HG02759 (cell line): ENCODE data around the gene RGS7BP.

Experiments
- ATAC-seq: cut with Tn5 transposase; IDR thresholded peaks from one replicate; pipeline ENCODE4 v1.9.1; 2021; ENCODE audit warnings: mild to moderate bottlenecking, moderate library complexity; ENCODE audit not compliant: unreplicated experiment

RGS7BP gene

DNA sequence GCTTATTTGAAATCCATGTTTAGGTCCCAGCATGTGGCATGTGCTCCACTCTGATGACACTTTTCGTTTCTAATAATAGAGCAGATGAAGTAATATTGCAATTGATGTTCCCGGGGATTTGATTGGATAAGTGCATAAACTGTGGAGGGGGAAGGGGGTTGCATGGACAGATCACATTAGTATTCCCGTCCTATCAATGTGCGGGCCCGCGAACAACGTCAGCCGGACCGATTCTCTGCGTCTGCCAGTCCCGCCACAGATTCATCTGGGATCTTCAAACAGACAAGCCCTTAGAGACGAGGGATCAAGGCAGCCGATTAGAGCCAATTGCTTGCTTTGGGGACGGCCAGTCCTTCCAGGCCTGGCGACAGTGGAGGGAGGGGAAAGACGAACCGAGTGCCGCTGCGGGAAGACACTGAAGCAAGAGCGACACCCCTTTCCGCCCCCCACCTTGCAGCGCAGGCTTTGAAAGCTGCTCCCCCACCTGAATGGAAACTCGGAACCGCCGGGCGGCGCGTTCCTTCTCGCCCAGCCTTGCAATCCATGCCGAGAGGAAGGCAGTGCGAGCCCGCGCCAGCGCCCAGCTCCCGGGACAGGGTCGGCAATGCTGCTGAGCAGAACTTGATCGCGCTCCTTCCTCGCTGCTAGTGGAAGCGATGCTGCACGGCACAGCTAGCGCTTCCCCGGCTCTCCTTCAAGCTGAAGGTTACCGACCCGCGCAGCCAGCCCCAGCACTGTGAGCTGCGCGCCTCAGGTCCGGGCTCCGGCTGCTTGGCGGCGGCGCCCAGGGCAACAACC is at the start of gene RGS7BP:
RGS7BP (plus strand) TSS at position 247 of the 798 bp plus-strand sequence. CDS start 610 bp downstream, outside the sequence.
- ATAC-seq = peak; percentile 55

DNA sequence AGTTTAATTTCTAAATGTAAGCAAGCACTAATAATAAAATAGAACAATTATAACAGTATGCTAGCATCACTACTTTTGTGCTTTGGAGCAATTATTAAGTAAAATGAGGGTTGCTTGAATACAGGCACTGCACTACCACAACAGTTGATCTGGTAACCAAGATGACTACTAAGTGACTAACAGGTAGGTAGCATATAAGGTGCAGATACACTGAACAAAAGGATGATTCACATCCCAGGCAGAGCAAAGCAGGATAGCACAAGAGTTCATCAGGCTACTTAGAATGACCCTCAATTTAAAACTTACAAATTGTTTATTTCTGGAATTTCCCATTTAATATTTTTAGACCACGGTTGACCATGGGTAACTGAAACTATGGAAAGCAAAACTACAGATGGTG is 48.0 kb upstream of the RGS7BP start:
- no peak for ATAC-seq

DNA sequence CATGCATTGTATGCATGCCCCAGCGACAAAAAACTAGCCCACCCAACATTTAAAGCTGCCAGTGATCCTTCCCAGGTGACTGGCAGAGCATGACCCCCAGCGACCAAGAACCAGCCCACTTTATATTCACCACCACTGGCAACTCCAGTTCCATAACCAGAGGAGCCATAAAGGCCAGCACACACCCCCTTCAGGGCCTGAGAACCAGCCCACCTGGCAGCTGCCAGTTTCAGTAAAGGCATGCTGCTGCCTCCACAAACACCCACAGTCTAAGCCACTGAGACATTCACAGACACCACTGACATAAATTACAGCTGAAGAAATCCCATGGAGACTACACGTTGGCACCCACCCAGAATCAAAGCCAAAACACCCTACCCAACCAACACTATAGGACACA is 46.9 kb upstream of the RGS7BP start:
- ATAC-seq = no peak

DNA sequence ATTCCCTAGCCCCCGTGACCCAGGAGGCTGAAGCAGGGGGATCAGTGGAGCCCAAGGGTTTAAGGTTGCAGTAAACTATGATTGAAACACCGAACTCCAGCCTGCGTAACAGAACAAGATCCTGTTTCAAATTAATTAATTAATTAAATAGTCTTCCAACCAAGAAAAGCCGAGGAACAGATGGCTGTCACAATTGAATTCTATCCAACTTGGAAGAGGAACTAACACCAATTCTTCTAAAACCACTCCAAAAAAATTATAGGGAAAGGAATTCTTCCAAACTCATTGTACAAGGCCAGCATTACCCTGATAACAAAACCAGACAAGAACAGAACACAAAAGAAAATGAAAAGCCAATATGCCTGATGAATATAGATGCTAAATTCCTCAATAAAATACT is 43.4 kb upstream of the RGS7BP start:
- no peak for ATAC-seq

DNA sequence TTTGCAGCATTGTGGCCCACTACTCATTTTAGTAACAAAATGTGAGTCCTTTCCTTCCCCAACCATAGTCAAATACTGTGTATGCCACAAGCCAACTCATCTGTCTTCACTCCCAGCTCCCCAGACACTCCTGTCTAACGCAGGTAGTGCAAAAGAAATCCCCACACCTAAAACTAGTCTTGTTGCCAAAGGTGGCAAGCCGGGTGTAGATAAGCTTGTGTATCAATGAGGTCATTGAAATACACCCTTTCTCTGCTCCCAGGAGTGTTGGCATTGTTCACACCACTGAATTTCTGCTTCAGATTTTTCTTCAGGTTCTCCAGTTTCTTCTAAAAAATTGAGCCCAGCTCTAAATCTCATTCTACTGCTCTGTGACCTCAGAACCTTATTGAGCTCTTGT is 19.7 kb upstream of the RGS7BP start:
- ATAC-seq = no peak

DNA sequence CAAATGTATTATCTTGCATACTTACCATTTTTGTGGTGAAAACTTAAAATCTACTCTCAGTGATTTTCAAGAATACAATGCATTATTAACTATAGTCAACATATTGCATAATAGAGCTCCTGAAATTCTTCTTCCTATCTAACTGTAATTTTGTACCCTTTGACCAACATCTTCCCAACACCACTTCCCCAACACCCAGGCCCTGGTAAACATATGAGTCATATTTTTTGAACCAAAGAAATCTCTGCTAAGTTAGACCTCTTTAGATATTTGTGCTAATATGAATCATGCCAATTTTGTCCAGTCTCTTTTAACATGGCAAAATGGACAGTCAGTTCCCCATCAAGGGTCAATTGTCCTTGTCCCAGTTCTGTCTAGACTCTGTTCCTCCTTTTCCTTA is 18.5 kb upstream of the RGS7BP start:
- ATAC-seq = no peak

DNA sequence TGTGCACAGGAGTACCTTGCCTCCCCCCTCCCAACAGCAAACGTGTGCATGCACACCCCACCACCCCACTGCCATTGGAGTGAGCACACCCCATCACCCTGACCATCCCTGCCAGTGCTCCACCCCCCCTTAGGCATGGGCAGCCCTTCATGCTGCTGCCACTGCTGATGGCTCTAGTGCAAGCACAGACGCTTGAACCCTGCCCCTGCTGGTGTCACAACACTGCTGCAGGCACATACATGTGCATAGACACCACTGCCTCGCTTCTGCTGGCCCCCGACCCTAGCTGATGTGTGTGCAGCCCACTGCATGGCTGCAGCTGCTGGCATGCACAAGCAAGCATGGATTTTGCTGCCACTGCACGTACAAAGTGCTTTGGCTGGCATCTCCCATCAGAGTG is 16.0 kb upstream of the RGS7BP start:
- ATAC-seq = no peak

DNA sequence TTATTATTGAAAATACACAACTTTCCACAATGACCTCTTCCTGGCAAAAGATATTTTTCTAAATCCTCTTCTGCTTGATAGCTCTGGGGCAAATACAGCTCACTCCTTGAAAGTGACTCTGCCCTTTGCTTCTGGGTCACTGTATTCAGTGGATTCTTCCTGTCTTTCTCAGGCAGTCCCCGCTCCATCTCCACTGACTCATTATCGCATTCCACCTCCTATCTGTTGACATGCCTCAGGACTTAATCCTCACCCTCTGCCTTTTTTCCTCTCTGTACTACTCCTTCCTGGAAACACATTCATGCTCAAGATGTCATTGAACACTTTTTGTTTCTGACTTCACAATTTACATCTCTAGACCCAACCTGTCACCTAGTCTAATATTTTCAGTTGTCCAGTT is 8.4 kb upstream of the RGS7BP start:
- no peak for ATAC-seq

DNA sequence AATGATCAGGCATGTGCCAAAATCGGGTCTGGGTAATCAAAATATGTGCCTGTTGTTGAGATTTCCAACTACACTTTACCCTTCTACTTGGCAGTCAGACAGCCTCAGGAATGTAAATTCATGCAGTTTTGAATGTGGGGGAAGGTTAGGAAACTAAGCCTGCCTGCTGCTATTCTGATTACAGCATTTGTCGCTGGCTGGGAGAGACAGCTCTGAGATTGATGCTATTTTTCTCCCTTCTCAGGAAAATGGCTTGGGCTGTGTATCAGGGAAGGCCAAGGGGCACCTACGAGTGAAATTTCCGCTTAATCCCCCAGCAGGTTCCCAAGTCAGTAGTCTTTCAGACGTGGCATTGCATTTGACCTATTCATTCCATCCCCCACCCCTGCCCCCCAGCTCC is 3.6 kb upstream of the RGS7BP start:
- ATAC-seq = no peak

DNA sequence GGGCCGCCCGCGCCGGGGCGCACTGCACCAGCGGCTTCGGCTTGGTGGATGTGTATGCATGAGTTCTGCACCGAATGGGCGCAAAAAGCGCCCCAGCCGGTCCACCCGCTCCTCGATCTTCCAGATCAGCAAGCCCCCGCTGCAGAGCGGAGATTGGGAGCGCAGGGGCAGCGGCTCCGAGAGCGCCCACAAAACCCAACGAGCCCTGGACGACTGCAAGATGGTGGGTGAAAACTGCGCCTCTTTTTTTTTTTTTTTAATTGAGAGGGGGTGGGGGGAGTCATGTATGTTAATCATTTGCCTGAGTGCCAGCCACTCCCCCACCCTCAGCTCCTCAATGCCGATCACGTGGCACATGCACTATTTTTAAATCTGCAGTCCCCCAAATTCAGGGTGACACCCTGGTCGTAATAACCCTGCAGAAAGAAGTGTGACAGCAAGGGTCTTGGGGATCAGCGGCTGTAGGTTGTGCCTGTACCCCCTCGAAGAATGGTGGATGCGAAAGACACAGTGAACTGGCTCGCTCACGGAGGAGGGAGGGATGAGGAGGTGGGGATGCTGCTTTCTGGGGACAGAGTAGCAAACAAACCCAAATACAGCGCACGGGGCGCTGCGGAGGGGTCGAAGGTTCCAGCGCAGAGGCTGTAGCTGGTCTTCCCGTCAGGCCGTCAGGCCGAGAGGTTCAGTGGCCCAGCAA is 900 bp downstream of the RGS7BP start:
- peak; percentile 9 for ATAC-seq

DNA sequence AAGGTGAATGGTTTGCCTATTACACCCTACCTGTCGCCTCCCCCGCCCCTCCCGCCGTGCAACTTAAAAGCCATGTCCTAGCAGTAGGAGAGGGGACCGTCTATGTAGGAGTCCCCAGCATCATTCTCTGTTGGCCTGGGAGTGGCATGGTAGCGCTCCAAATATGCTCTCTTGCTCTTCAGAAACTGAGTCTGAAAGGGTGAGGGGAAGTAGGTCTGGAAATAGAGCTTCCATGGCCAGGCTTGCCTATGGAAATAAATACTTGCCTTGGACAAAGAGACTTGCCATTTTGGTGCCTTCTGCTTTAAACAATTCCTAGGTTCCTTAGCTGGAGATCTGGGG is 1.4 kb downstream of the RGS7BP start:
- no peak for ATAC-seq

DNA sequence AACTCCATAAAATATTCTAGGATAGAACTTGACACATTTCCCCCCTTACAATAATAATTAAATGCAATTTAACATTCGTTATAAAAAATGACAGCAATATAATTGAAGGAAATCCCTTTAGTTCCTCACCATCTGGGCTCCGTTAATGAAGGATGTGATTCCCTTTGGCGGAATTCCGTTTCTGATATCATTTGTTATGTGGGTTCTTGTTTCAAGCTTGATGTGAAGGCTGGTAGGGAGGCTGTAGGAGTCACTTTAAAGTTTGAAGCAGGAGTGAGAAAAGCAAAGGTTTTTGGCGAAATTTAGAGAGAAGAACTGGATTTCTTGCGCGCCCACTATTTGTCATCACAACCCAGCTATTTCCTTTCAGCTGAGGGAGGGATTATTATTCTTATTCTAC is 4.0 kb downstream of the RGS7BP start:
- no peak for ATAC-seq

DNA sequence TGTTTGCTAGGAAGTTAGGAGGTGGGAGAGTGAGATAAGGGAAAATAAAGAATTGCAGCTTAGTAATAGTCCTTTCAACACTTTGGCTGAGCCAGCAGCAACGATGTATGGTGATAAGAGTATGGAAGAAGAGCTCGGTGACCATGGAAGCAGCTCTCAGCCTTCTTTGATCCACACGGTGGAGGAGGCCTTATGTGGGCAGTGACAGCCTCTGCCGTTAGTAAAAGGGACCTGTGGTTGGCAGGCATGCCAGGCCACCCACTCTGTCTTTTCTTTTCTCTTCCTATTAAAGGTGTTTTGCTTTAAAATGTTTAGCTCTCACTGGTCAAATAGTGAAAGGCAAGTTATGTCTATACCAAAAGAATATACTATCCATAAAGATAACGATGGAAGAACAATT is 7.7 kb downstream of the RGS7BP start:
- ATAC-seq = no peak

DNA sequence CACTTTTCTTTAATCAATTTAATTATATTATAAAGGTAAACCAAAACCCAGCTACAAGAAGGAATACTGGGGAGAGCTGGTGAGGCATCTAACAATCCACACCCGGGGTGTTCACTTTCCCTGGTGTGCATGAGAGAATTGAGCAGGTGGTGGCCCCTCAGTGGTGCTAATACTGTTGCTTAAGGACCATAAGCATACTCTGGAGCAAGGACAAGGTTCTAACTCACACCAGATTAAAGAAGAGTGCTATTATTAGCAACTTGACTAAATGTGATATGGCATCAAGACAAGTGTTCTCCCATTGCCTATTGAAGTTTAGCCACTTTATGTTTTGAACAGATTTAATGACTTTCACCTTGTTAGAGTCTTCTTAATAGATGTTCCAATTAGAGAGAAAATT is 8.8 kb downstream of the RGS7BP start:
- no peak for ATAC-seq

DNA sequence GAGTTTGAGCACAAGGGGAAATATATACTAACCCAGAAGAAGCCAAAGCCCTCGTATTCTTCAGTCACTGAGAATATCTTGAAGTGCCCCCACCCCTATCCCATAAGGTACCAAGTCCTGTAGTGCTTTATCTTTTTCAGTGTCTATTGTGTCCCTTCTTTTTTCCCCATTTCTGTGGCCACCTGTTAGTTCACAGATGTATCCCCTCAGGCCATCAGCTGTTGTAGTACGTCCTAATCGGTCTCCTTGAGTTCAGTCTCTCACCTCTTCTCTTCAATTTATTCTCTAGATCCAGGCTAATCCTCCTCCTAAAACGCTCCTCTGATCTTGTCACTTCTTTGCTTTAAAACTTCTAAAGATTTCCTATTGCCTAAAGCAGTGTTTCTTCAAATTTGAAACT is 10.4 kb downstream of the RGS7BP start:
- no peak for ATAC-seq

DNA sequence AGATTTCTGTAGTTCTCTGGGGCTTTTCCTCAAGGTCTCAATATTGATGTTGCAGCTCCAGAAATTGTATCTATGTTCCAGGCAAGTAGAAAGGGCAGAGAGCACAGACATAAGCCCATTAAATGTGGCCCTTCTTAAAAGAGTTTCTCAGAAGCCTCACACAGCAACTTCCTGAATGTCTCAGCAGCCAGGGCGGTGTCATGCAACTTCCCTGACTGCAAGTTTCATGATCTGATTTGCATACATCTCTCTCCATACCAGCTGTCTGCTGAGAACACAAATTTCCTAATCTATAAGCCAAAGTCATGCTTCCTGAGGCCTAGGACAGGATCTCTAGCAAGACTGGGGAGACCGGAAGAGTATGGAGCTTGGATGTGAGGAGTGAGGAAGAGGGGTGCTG is 13.0 kb downstream of the RGS7BP start:
- peak; percentile 89 for ATAC-seq

DNA sequence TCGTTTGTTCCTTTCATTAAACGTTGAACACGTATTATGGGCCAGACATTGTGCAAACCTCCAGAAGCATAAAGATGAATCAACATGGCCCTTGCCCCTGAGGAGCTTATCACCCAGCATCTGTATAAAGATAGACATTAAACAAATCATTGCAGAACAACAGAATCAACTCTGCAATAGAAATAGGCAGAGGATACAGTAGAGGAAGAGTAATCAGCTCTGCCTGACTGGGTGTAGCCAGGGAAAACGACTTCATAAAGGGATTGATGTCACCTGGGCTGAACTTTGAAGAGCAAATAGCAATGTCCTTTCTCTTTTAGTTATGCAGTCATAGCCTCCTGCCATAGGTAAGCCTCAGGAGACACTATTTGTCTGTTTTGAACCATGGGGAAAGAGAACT is 13.4 kb downstream of the RGS7BP start:
- no peak for ATAC-seq

DNA sequence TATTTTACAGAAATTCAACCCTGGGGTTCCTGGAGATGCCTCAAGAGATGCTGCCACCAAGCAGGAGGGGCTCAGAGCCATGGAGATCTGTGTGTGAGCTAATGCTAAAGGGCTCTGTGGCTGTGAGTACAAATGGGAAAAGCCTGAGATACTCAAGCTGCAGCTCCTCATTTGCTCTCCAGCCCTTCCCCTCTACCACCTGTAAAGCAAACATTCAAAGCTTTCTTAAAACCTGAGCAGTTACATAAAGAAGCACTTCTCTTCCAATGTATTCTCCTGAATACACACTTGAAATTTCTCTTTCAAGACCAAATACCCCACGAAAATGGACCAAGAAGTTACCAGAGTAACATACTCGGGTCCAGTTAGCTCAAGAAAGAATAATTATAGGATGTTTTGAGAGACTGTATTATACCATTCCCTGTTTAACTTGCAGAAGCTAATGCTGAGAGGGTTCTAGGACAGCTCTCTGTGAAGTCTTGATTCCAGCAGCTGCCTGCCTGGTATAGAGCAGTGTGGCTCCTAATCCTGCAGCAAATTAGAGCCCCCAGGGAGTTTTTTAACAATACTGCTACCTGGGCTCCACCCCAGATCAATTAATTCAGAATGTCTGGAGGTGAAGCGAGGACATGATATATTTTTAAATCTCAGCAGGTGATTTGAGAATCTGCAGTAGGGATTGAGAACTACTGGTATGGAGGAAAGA is 21.1 kb downstream of the RGS7BP start:
- no peak for ATAC-seq

DNA sequence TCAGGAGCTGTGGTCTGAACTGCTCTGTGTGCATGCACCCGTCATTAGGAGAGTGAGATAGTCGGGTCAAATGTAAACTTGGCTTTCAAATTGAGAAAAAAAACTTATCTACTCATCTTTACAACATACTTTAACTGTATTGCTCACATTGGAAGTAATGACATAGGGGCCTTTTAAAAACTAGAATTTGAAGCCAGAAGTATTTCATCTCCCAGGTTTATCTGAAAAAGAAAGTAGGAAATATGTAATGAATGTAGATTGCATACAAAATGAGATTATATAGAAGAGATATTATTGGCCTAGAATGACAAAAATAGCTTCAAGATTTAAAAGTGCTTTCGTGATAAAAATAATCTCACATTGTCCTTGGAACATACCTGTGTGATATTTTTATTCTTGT is 24.3 kb downstream of the RGS7BP start:
- ATAC-seq = no peak

DNA sequence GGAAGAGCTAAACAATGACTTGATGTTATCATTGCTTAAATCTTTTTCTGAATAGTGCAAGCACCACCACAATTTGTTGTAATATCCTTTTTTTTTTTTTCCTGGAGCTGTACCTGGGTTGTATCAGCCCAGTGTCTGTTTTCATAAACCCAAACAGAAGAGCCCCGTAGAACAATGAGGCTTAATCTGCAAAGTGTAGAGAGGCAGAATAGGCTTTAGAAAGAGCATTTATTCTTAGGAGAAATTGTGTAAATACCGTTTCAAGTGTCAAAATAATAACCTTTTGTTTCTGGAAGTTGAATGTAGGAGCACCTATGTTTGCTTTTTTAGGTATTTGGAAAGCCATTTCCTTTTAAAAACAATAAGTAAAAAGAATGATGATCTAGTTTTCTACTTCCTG is 26.4 kb downstream of the RGS7BP start:
- no peak for ATAC-seq

DNA sequence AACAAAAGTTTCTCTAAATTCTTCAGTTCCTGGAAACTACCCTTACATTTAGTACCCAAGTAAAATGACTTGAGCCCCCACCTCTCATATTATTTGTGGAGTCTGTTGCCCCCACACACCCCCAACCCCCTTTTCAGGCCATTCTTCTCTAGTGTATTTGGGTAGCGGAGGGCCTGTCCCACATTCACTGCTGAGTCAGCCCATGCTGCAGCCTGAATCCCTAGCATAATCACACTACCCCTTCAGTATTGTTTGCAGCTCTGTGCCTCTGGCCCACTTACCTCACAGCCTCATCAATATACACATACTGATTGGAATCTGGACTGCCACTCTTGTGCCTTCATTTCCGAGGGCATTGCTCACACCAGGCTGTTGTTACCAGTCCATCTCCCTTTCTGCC is 26.8 kb downstream of the RGS7BP start:
- ATAC-seq = no peak

DNA sequence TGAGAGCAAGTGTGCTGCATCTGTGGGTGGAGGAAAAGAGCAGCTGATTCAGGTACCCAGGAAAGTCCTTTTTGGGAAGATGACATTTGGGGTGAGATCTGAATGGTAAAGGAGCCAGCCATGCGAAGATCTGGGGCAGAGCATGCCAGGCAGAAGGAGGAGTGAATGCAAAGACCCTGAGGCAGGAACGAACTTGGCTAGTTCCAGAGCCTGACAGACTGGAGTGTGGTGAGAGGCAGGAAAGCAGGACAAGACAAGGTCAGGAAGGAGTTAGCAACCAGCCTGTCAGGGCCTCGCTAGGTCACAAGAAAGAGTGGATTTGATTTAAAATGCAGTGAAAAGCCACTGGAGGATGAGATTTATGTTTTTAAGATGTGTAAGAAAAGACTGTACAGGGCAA is 28.2 kb downstream of the RGS7BP start:
- no peak for ATAC-seq
